ENCODE measurements around the gene PTP4A2.

The PTP4A2 gene

GRCh38 chr1:31866450-31867032 lies 71.6 kb downstream of the PTP4A2 start:
- DNase-seq (ENCODE audit: low read depth), result no peak
- TF ChIP-seq CTCF (conservative IDR thresholded peaks at IDR 0.05; ENCODE audit: low read depth, low read length), result no peak

GRCh38 chr1:31865728-31866449 lies 72.3 kb downstream of the PTP4A2 start:
- no peak overlapping the region for H3K4me3 ChIP-seq (ENCODE audit: low read length)
- no peak for TF ChIP-seq CTCF (conservative IDR thresholded peaks at IDR 0.05; ENCODE audit: low read depth, low read length)

More at GRCh38 chr1:31866450-31867032, 71.6 kb downstream of the PTP4A2 start:
- no peak overlapping the region for H3K4me3 ChIP-seq (ENCODE audit: low read length)

GRCh38 chr1:31862071-31862470 lies 76.1 kb downstream of the PTP4A2 start:
- no peak for DNase-seq (ENCODE audit: low read depth)
- TF ChIP-seq CTCF (conservative IDR thresholded peaks at IDR 0.05; ENCODE audit: low read depth, low read length), result no peak
- no peak overlapping the region for H3K4me3 ChIP-seq (ENCODE audit: low read length)

More at GRCh38 chr1:31865728-31866449, 72.3 kb downstream of the PTP4A2 start:
- DNase-seq (ENCODE audit: low read depth), result no peak

- TF ChIP-seq CTCF (conservative IDR thresholded peaks at IDR 0.05; ENCODE audit: low read depth, low read length), result no peak
- DNase-seq (ENCODE audit: low read depth), result no peak
- H3K4me3 ChIP-seq (ENCODE audit: low read length), result no peak overlapping the region
Measured at GRCh38 chr1:31861346-31861745, 76.8 kb downstream of the PTP4A2 start.

GRCh38 chr1:31860581-31860980 lies 77.6 kb downstream of the PTP4A2 start:
- no peak overlapping the region for H3K4me3 ChIP-seq (ENCODE audit: low read length)
- no peak for TF ChIP-seq CTCF (conservative IDR thresholded peaks at IDR 0.05; ENCODE audit: low read depth, low read length)
- no peak for DNase-seq (ENCODE audit: low read depth)

- TF ChIP-seq CTCF (conservative IDR thresholded peaks at IDR 0.05; ENCODE audit: low read depth, low read length), result no peak
- no peak for DNase-seq (ENCODE audit: low read depth)
- no peak overlapping the region for H3K4me3 ChIP-seq (ENCODE audit: low read length)
Measured at GRCh38 chr1:31859719-31860118, 78.4 kb downstream of the PTP4A2 start.

- TF ChIP-seq CTCF (conservative IDR thresholded peaks at IDR 0.05; ENCODE audit: low read depth, low read length), result no peak
- no peak overlapping the region for H3K4me3 ChIP-seq (ENCODE audit: low read length)
- no peak for DNase-seq (ENCODE audit: low read depth)
Measured at GRCh38 chr1:31859044-31859443, 79.1 kb downstream of the PTP4A2 start.

Data from retinal pigment epithelial cell (primary cell).